ENCODE results near the gene KIAA1191.

Gene KIAA1191

GRCh38 chr5:176339304-176339703, 22.3 kb downstream of the KIAA1191 start:
- TF ChIP-seq, protein P1, sequence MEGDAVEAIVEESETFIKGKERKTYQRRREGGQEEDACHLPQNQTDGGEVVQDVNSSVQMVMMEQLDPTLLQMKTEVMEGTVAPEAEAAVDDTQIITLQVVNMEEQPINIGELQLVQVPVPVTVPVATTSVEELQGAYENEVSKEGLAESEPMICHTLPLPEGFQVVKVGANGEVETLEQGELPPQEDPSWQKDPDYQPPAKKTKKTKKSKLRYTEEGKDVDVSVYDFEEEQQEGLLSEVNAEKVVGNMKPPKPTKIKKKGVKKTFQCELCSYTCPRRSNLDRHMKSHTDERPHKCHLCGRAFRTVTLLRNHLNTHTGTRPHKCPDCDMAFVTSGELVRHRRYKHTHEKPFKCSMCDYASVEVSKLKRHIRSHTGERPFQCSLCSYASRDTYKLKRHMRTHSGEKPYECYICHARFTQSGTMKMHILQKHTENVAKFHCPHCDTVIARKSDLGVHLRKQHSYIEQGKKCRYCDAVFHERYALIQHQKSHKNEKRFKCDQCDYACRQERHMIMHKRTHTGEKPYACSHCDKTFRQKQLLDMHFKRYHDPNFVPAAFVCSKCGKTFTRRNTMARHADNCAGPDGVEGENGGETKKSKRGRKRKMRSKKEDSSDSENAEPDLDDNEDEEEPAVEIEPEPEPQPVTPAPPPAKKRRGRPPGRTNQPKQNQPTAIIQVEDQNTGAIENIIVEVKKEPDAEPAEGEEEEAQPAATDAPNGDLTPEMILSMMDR (IDR thresholded peaks at IDR 0.05): no peak

- TF ChIP-seq, protein P1 (IDR thresholded peaks at IDR 0.05): no peak
Measured at GRCh38 chr5:176337913-176338312, 23.7 kb downstream of the KIAA1191 start.

DNA sequence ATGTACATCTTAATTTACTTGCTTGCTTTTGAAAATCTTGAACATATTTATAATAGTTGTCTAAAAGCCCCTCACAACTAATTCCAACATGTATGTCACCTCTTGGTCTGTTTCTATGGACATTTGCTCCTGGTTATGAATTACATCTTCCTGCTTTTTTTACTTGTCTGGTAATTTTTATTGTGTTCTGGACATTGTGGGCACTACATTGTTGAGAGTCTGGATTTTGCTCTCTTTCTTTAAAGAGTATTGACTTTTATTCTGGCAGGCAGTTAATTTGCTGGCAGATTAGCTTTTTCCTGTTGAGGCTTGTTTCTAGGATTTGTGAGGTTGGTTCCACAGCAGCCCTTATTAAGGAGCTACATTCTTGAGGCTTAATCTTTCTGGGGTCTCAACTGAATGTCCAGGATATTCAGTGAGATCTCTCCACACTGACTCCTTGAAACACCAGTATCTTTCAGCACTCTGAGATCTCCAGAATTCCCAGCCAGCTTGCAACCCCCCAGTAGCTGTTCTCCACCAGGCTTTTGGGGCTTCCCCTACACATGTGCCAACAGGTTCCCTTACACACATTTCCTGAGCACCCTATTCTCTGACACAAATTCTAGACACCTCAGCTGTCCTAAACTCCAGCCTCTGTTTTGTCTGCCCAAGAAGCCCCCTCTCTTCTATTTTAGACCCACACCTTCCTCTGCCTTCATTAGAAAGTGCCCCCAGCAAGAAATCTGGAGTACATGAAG, 27.4 kb downstream of the KIAA1191 start:
- TF ChIP-seq, protein P1 (IDR thresholded peaks at IDR 0.05): no peak

DNA sequence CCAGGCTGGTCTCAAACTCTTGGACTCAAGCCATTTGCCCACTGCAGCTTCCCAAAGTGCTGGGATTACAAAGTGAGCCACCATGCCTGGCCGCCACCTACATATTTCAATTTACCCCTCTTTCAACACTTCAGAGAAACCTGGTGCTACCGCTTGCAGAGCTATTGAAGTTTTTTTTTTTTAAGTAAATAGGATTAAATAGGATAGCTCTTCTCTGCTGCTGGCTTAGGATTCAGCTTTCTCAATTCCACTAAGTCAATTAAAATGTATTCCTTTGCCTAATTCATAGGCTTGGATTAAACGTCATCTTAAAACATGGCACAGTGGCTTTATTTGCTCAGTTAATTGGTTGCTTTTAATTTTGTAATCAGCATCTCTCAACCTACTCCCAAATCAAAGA, 41.0 kb downstream of the KIAA1191 start:
- TF ChIP-seq, protein P1 (IDR thresholded peaks at IDR 0.05): no peak

DNA sequence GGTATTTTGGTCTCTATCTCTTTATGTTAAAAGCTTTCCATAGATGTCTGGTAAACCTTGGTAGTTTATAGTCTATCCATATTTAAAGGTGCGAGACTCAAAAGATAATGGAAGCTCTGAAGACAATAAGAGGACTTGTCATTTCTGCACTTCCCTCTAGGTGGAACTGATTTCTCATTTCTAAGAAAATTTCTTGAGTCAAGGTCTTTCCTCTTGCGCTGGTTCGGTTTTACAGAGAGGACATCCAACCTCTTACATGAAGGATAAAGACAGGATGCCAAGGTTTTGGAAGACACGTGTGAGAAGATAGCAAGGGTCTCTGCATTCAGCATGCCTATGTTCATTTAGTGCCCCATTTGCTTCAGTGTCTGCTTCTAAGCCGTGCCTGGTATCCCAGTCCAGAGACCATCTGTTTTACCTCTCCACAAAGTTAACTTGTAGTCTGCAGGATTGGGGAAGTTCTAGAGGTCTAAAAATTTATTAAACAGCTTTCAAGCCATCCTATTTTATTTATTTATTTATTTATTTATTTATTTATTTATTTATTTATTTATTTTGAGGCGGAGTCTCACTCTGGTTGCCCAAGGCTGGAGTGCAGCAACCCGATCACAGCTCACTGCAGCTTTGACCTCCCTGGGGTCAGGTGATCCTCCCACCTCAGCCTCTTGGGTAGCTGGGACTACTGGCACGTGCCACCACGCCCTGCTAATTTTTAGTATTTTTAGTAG, 41.6 kb downstream of the KIAA1191 start:
- TF ChIP-seq, protein P1 (IDR thresholded peaks at IDR 0.05): peak; percentile 28; the same call in 1 of the 2 replicates

DNA sequence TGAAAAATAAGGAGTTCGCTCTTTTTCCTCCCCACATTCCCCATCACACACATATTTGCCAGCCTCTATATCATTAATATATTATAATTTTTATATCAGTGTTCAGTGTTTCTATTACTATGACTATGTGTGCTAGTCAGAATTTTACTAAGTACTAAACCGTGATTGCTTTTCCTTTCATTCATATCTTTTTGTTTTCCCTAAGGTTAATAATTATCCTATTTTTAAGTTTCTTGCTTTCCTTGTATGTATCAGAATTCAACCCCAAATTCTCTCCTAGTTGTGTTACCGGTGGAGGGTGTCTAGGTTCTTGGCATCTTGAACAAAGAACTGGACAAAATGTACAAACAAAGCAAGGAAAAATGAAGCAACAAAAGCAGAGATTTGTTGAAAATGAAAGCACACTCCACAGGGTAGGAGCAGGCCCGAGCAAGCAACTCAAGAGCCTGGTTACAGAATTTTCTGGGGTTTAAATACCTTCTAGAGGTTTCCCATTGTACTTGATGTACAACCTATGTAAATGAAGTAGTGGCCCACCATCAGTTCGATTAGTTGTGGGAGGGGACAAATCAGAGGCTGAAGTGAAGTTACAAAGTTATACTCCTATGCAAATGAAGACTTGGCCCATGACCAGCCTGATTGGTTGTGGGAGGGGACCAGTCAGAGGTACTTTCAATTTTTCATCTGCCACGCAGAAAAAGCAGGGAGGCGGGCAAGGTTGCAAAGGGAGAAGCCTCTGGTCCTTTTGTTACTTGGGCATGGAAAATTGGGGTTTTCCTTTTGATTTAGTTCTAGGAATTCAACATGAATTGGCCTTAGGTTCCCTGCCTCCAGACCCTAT, 43.8 kb downstream of the KIAA1191 start:
- TF ChIP-seq, protein P1 (IDR thresholded peaks at IDR 0.05): no peak

Measured in LNCAP (cell line).